Ovary (tissue), 9 donors: ENCODE measurements around the gene GDAP2. TPM values are rescaled to one million over a fixed set of nuclear protein-coding genes. Genes with fewer than 3 reads are reported as not detected.

ENCODE experiments used
- DNase-seq, 5 donors: peaks; one replicate each; pipeline ENCODE4 v3.0.0-alpha.2; 2019 to 2020
- H3K27ac ChIP-seq, 2 donors: fragments of 200-600 bp; one replicate each; pipeline versions ENCODE4 v1.5.1 to v1.8.0; 2019 to 2022
- H3K27me3 ChIP-seq: fragments of 200-600 bp; one replicate; pipeline ENCODE4 v1.8.0; 2022
- H3K36me3 ChIP-seq: fragments of 200-600 bp; sonication (generic); one replicate; pipeline ENCODE4 v1.5.1; 2019
- H3K4me1 ChIP-seq: one replicate; pipeline ENCODE4 v1.8.1; 2013; ENCODE audit warnings: mild to moderate bottlenecking, moderate library complexity; ENCODE audit not compliant: insufficient read depth
- H3K4me3 ChIP-seq: fragments of 200-600 bp; sonication (generic); one replicate; pipeline ENCODE4 v1.5.1; 2017
- H3K9me3 ChIP-seq, 2 donors: fragments of 200-600 bp in 1 of 2; sonication (generic) in 1 of 2; one replicate each; pipeline versions ENCODE4 v1.5.1 to v1.8.1; 2013 to 2019; ENCODE audit warnings: mild to moderate bottlenecking in 1 of 2, moderate library complexity in 1 of 2
- CTCF ChIP-seq, 3 donors: fragments of 450-650 bp in 2 of 3; fragments of 200-600 bp in 1 of 3; IDR thresholded peaks; one replicate each; pipeline versions ENCODE4 v1.5.1 to v1.8.0; 2016 to 2022; ENCODE audit warnings: antibody characterized with exemption in 3 of 3, mild to moderate bottlenecking in 1 of 3
- EP300 ChIP-seq: sonication (generic); formaldehyde crosslinking; IDR thresholded peaks from one replicate; pipeline ENCODE4 v1.6.1; 2017; ENCODE audit warnings: antibody characterized with exemption
- POLR2A ChIP-seq: fragments of 450-650 bp; IDR thresholded peaks from one replicate; pipeline ENCODE4 v1.6.1; 2017; ENCODE audit warnings: antibody characterized with exemption, mild to moderate bottlenecking, moderate library complexity
- WGBS, 3 donors: extraction: QIAGEN DNeasy Blood & Tissue Kit in 1 of 3; methylation state at CpG; one replicate each; pipeline versions ENCODE4 v1.1.5 to v1.1.7; 2013 to 2017; 5-methylcytosine and 5-hydroxymethylcytosine counted together
- intact Hi-C, 4 donors: fragments of 100-400 bp; cut with DNase I; formaldehyde crosslinking; loops; one replicate each; pipeline versions ENCODE4 v1.11.0 to v1.15.1; 2022 to 2023
- polyA plus RNA-seq, 2 donors: library from polyadenylated mRNA; stranded (reverse); fragments of 200-250 nt in 1 of 2; fragments of 350-450 nt in 1 of 2; fragmentation: Illumina TruSeq in 1 of 2; extraction: RNeasy Lipid Tissue Mini Kit (QIAGEN cat#74804) in 1 of 2; gene quantifications; one replicate each; pipeline ENCODE4 v1.2.3, GENCODE V29; 2013 to 2014
- total RNA-seq, 7 donors: library from RNA; depleted of rRNA in 2 of 7; stranded (reverse); fragments of >200 nt in 2 of 7; fragmentation: NEBNext Ultra II Directional in 3 of 7; extraction: Animal tissue kit (Norgen Biotek cat#: 25700) in 3 of 7; gene quantifications; one replicate each; pipeline versions ENCODE4 v1.1.0 to v1.2.4, GENCODE V29; 2016 to 2023
- donor health status: DM: no; HTN: no; CAD: no; lungs with moderate emphysema.
- donor health status: DM: no; HTN: no; CAD: no.
- donor health status: Bipolar disorder and iron deficiency.
- donor health status: DM: yes; HTN: yes; CAD: no.
- donor health status: DM: no; HTN: no; CAD: no.
- donor health status: DM: yes; HTN: yes; CAD: no.

GDAP2 gene
- total and polyA plus RNA-seq, 9 donors, result 2.4 to 29.8 (median 20.8) TPM

GRCh38 chr1:117877823-117878222 is 51.6 kb downstream of the GDAP2 start:
- 87 to 94% (median 89%) methylated on average over 1 of the region's 1 CpG for WGBS, 3 donors
- H3K27me3 ChIP-seq, result no peaks in the 10 kb centered on the region
- H3K4me3 ChIP-seq, result no peak overlapping the region
- H3K4me1 ChIP-seq, result no peaks in the 10 kb centered on the region
- H3K27ac ChIP-seq, result no peak overlapping the region
- H3K9me3 ChIP-seq, result peaks cover 0 to 5% of the 10 kb centered on the region in 2 donors
- TF ChIP-seq CTCF (IDR thresholded peaks at IDR 0.05) (no peak), EP300 (no peak), POLR2A (no peak)
- intact Hi-C loops, result no loop called here
- no peak for DNase-seq
- H3K36me3 ChIP-seq, result no peaks in the 10 kb centered on the region

GRCh38 chr1:117871013-117871412 is 58.4 kb downstream of the GDAP2 start:
- Histone ChIP-seq H3K4me3 (no peak overlapping the region), H3K9me3 (peaks cover 0 to 5% of the 10 kb centered on the region in 2 donors), H3K36me3 (no peaks in the 10 kb centered on the region), H3K4me1 (no peaks in the 10 kb centered on the region), H3K27ac (no peak overlapping the region), H3K27me3 (no peaks in the 10 kb centered on the region)
- no peak for DNase-seq
- intact Hi-C loops, result no loop called here
- no peak for TF ChIP-seq EP300
- TF ChIP-seq POLR2A, result no peak
- no peak for TF ChIP-seq CTCF (IDR thresholded peaks at IDR 0.05)

DNA sequence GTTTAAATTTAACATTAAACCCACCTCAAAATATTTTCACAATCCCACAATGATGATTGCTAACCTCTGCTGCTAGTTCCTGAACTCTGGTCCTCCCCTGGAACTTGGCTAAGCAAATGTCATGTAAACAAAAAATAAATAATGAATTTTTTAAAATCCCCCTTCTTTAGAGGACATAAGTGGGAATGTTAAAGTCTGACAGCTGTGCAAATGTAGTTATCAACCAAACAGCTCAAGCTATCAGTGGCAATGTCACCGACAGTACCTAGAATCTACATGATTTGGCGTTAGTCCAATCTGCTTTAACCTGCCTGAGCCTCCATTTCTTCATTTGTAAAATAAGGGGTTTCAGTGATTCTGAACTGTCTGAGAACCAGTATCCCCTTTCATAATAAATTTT is 67.7 kb downstream of the GDAP2 start:
- H3K36me3 ChIP-seq, result no peaks in the 10 kb centered on the region
- 43 to 58% (median 50%) methylated on average over 2 of the region's 2 CpGs for WGBS, 3 donors
- no peaks in the 10 kb centered on the region for H3K9me3 ChIP-seq
- H3K4me1 ChIP-seq, result peaks cover 2% of the 10 kb centered on the region
- H3K27ac ChIP-seq, result no peak overlapping the region
- no peaks in the 10 kb centered on the region for H3K27me3 ChIP-seq
- no peak for DNase-seq
- no peak overlapping the region for H3K4me3 ChIP-seq
- intact Hi-C loops, result no loop called here
- no peak for TF ChIP-seq CTCF (IDR thresholded peaks at IDR 0.05)
- TF ChIP-seq POLR2A, result no peak
- no peak for TF ChIP-seq EP300

DNA sequence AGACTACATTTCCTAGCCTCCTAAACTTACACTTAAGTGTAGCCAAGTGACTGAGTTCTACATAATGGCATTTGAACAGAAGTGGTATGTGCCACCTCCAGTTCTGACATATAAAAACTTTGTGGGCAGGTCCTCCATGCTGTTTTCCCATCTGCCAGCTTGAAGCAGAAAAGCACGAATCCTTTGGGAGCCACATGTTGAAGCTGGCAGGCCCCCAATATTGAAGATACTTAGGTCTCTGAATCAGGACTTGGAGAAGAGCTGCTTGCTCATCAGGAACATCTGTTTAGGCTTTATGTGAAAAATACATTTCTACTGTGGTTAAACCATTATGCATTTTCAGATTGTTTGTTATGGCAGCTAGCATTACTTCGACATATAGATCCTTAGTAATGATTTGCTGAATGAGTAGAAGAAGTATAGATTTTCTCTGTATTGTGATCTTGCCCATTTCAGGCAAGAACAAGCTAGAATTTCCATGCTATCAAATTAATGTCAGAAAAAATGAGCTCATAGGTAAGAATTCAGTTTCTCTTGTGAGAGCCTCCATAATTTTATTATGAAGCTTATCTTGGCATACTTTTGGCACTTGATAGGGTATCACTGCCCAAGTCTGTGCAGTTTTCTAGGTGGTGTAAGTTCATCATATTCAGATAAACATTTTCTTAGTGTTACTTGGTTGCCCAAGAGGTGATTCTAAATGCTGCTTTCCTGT is 68.4 kb downstream of the GDAP2 start:
- Histone ChIP-seq H3K27ac (no peak overlapping the region), H3K9me3 (no peaks in the 10 kb centered on the region), H3K4me1 (peaks cover 2% of the 10 kb centered on the region), H3K36me3 (no peaks in the 10 kb centered on the region), H3K27me3 (no peaks in the 10 kb centered on the region), H3K4me3 (no peak overlapping the region)
- no peak for DNase-seq
- intact Hi-C loops, result no loop called here
- WGBS, 3 donors, result 50 to 54% (median 53%) methylated on average over 2 of the region's 2 CpGs
- no peak for TF ChIP-seq CTCF (IDR thresholded peaks at IDR 0.05)
- no peak for TF ChIP-seq EP300
- TF ChIP-seq POLR2A, result no peak
